K562 (cell line): ENCODE measurements around the gene DPT. TPM values are rescaled to one million over a fixed set of nuclear protein-coding genes. Genes with fewer than 3 reads are reported as not detected.
"Not testable (repeated sequence)": the region's sequence is repeated elsewhere in the genome, so short reads cannot be mapped to it uniquely, and the experiment has no call there.

ENCODE experiments used
- ATAC-seq: fragments of 200-7000 bp; cut with Tn5 transposase; 3 replicates; pipeline ENCODE4 v1.9.1; 2020; ENCODE audit warnings: moderate library complexity
- BruUV-seq: library from RNA; stranded (reverse); fragments of 400-500 nt; replicated peaks from 2 replicates; lab custom pipeline; 2021; lab: Mats Ljungman, UMichigan
- CTCF ChIA-PET: fragments of 300-600 bp; formaldehyde crosslinking; extraction: SDS; loops from one replicate; lab custom pipeline; 2021; ENCODE audit warnings: low intra/inter-chr PET ratio; lab: Yijun Ruan, JAX
- POLR2A ChIA-PET: fragments of 300-600, 350-650 bp; sonication (Branson Sonifier 250); formaldehyde crosslinking; extraction: SDS; loops from one replicate; lab custom pipeline; 2021; ENCODE audit warnings: antibody characterized with exemption, inconsistent platforms; lab: Yijun Ruan, JAX
- DNase-seq, 4 experiments: peaks; one replicate each; pipeline versions ENCODE4 v3.0.0 to v3.0.0-alpha.2; 2011 to 2018; ENCODE audit warnings: low spot score in 3 of 4, mixed read lengths in 3 of 4; ENCODE audit errors: extremely low read depth in 1 of 4
- FAIRE-seq: peaks from 2 replicates; lab custom pipeline; 2011; peaks lifted over from hg19 to GRCh38; lab: Jason Lieb, UNC
- H2AFZ ChIP-seq: 2 replicates; pipeline ENCODE4 v1.6.0; 2011; ENCODE audit warnings: low read depth, low read length, control low read depth, inconsistent platforms
- H3K27ac ChIP-seq: fragments of 200-600 bp; 3 replicates; pipeline ENCODE4 v1.8.0; 2011; ENCODE audit warnings: low read depth, mild to moderate bottlenecking, control low read depth, inconsistent platforms, low read length, moderate library complexity, mixed read lengths; ENCODE audit errors: extremely low read depth
- H3K27me3 ChIP-seq, 2 experiments: fragments of 300-600 bp in 1 of 2; 2 replicates in 1 of 2; 3 replicates in 1 of 2; pipeline versions ENCODE4 v1.6.0 to v1.8.0; 2011; ENCODE audit warnings: inconsistent platforms in 2 of 2, low read length in 2 of 2, mild to moderate bottlenecking in 1 of 2, mixed read lengths in 1 of 2, moderate library complexity in 1 of 2; ENCODE audit not compliant: control insufficient read depth in 2 of 2, insufficient read depth in 2 of 2
- H3K36me3 ChIP-seq: fragments of 300-600 bp; 3 replicates; pipeline ENCODE4 v1.8.0; 2011; ENCODE audit warnings: mild to moderate bottlenecking, low read length, inconsistent platforms; ENCODE audit not compliant: control insufficient read depth, insufficient read depth
- H3K4me1 ChIP-seq, 2 experiments: fragments of 200-600 bp in 1 of 2; replicated peaks in 1 of 2; 2 replicates in 1 of 2; 3 replicates in 1 of 2; pipeline versions ENCODE4 v1.5.1 to v1.8.0; 2011; ENCODE audit warnings: inconsistent platforms in 2 of 2, low read length in 2 of 2, mild to moderate bottlenecking in 1 of 2, mixed read lengths in 1 of 2, moderate library complexity in 1 of 2; ENCODE audit not compliant: control insufficient read depth in 2 of 2, insufficient read depth in 2 of 2
- H3K4me2 ChIP-seq: 2 replicates; pipeline ENCODE4 v1.6.1; 2011; ENCODE audit warnings: low read length, control low read depth, inconsistent platforms, mixed read lengths; ENCODE audit not compliant: insufficient read depth
- H3K4me3 ChIP-seq: fragments of 200-600 bp; sonication (generic), shearing (Covaris generic); 2 replicates; pipeline ENCODE4 v1.5.1; 2016; ENCODE audit warnings: control low read depth, inconsistent platforms
- H3K79me2 ChIP-seq: fragments of 200-600 bp; 3 replicates; pipeline ENCODE4 v1.8.0; 2011; ENCODE audit warnings: low read length, inconsistent platforms; ENCODE audit not compliant: control insufficient read depth, insufficient read depth
- H3K9ac ChIP-seq, 2 experiments: 2 replicates each; pipeline versions ENCODE4 v1.6.0 to v1.6.1; 2011; ENCODE audit warnings: low read depth in 2 of 2, low read length in 2 of 2, control low read depth in 1 of 2, inconsistent platforms in 1 of 2, mild to moderate bottlenecking in 1 of 2, mixed read lengths in 1 of 2; ENCODE audit not compliant: insufficient read depth in 1 of 2
- H3K9me1 ChIP-seq: one replicate; pipeline ENCODE4 v1.6.0; 2011; ENCODE audit warnings: inconsistent platforms, mild to moderate bottlenecking, low read length, moderate library complexity; ENCODE audit not compliant: control insufficient read depth, insufficient read depth
- H3K9me3 ChIP-seq: replicated peaks from 2 replicates; pipeline ENCODE4 v1.5.1; 2011; ENCODE audit warnings: low read depth, low read length, inconsistent platforms; ENCODE audit not compliant: control insufficient read depth, insufficient read depth
- H4K20me1 ChIP-seq: replicated peaks from 2 replicates; pipeline ENCODE4 v1.6.1; 2011; ENCODE audit warnings: low read length, inconsistent platforms, mixed read lengths; ENCODE audit not compliant: control insufficient read depth, insufficient read depth
- EHMT2 ChIP-seq: fragments of 450-650 bp; IDR thresholded peaks from 2 replicates; pipeline ENCODE4 v1.6.1; 2018; ENCODE audit warnings: antibody characterized with exemption
- HDAC3 ChIP-seq: fragments of 450-650 bp; IDR thresholded peaks from 2 replicates; pipeline ENCODE4 v1.6.1; 2018; ENCODE audit warnings: borderline replicate concordance, mild to moderate bottlenecking, moderate library complexity; ENCODE audit not compliant: partially characterized antibody
- PREB ChIP-seq: sonication (generic); formaldehyde crosslinking; IDR thresholded peaks from 2 replicates; pipeline ENCODE4 v1.8.1; 2023; ENCODE audit warnings: mild to moderate bottlenecking, missing genetic modification reagents
- RHOXF2B ChIP-seq: fragments of 250-450 bp; sonication (Bioruptor Pico); conservative IDR thresholded peaks from 2 replicates; pipeline ENCODE4 v1.5.1; 2021
- ZNF146 ChIP-seq: IDR thresholded peaks from one replicate; pipeline ENCODE4 v1.6.1; 2018; ENCODE audit warnings: missing compliant biosample characterization; ENCODE audit not compliant: unreplicated experiment
- ZNF586 ChIP-seq: fragments of 450-650 bp; formaldehyde crosslinking; conservative IDR thresholded peaks from 2 replicates; pipeline ENCODE4 v1.4.0; 2020; ENCODE audit warnings: mild to moderate bottlenecking, moderate library complexity
- WGBS: fragments of 100-300 bp; shearing (Covaris generic); methylation state at CpG from one replicate; pipeline ENCODE4 v1.1.6; 2016; ENCODE audit warnings: low coverage, mixed read lengths; ENCODE audit not compliant: insufficient coverage; ENCODE audit errors: missing lambda C conversion rate; 5-methylcytosine and 5-hydroxymethylcytosine counted together
- in situ Hi-C: fragments of 300-500 bp; cut with MboI; formaldehyde crosslinking; loops from 4 replicates; pipeline ENCODE4 v1.15.0; 2018; ENCODE audit warnings: inconsistent platforms, mixed read lengths
- intact Hi-C: fragments of 100-400 bp; cut with micrococcal nuclease; formaldehyde crosslinking; loops from 2 replicates; pipeline ENCODE4 v1.14.2; 2022
- polyA plus RNA-seq, 8 experiments: library from polyadenylated mRNA; depleted of rRNA in 4 of 8; stranded (reverse) in 5 of 8; unstranded in 3 of 8; fragments of >200 nt; fragmentation: Nextera tagmentation in 2 of 8; fragmentation: Illumina TruSeq in 1 of 8; extraction: Ambion mirVana in 2 of 8; extraction: Trizol in 1 of 8; gene quantifications; 2 replicates each; pipeline versions ENCODE4 v1.2.1 to v1.2.3, GENCODE V29; 2011 to 2014; ENCODE audit warnings: inconsistent platforms in 1 of 8, missing spikeins in 1 of 8
- total RNA-seq, 7 experiments: library from RNA; depleted of rRNA in 6 of 7; stranded (reverse); fragments of >200 nt in 6 of 7; fragmentation: Illumina TruSeq in 2 of 7; extraction: Trizol in 2 of 7; gene quantifications; 2 replicates each; pipeline versions ENCODE4 v1.2.1 to v1.2.3, GENCODE V29; 2011 to 2021; ENCODE audit warnings: low replicate concordance in 1 of 7
- TF ChIP-seq, protein P1 (sequence below): fragments of 450-650 bp; IDR thresholded peaks from 2 replicates; pipeline ENCODE4 v1.6.1; 2016; ENCODE audit warnings: low read depth, mild to moderate bottlenecking, moderate library complexity
- TF ChIP-seq, protein P2 (sequence below): fragments of 250-450 bp; sonication (Bioruptor Pico); IDR thresholded peaks from 2 replicates; pipeline ENCODE4 v1.5.0; 2020; ENCODE audit warnings: mild to moderate bottlenecking, borderline replicate concordance

The DPT gene
- total and polyA plus RNA-seq, 9 of the 15 experiments (the other 6 are each of a cell fraction or from before 2014, with no cell fraction given) = not detected

DNA sequence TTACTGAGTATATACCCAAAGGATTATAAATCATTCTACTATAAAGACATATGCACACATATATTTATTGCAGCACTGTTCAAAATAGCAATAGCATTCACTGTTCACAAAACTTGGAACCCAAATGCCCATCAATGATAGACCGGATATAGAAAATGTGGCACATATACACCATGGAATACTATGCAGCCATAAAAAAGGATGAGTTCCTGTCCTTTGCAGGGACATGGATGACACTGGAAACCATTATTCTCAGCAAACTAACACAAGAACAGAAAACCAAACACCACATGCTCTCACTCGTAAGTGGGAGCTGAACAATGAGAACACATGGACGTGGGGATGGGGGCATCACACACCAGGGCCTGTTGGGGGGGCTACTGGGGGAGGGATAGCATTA lies 40.9 kb upstream of the DPT start:
- H3K9me1 ChIP-seq, BruUV-seq, in situ Hi-C loops, FAIRE-seq, H3K4me2 ChIP-seq, intact Hi-C loops, DNase-seq, H3K27me3 ChIP-seq, H3K4me3 ChIP-seq, ATAC-seq, H3K36me3 ChIP-seq, H4K20me1 ChIP-seq, CTCF ChIA-PET, H2AFZ ChIP-seq, H3K9me3 ChIP-seq, H3K79me2 ChIP-seq, H3K27ac ChIP-seq, H3K4me1 ChIP-seq, H3K9ac ChIP-seq: not testable (repeated sequence)
- TF ChIP-seq ZNF146 (CRISPR knock-in tag) = peak; percentile 42
- POLR2A ChIA-PET = interaction anchor here (0.7 kb wide), 1 partner anchor 9 kb away, joined by 3 read pairs; no protein-coding TSS in a partner anchor
- WGBS = 1% methylated on average over 3 of the region's 3 CpGs

DNA sequence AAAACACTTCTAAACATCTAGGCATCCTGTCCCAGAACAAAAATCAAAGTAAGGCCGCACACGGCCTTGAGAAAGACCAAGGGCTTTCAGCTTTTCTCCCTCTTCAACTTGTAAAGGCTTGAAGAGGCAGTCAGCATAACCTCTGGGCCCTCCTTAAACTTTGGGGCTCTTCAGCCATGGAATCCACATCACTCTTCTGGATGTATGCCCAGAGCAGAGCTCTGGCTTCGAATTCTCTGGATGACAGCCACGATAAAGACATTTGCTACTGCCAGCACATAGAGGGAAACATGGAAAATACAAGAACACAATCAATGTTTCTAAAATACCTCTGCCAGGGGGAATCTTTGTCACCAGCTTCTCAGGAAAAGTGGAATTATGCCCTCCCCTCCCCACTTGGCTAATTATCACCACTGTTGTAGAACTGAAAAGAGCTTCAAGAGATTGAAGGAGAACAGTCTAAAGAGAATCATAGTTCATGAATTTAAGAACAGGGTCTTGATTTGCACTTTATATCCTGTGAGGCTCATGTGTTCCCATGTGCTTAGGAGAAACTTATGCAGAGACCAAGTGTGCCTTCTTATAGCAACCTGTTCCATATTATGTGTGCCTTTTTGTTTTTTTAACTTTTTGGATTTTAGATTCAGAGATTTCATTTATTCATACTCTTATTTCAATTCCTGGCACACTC lies 39.0 kb upstream of the DPT start:
- H3K4me3 ChIP-seq = no peak overlapping the region
- no peaks in the 10 kb centered on the region for H3K79me2 ChIP-seq
- POLR2A ChIA-PET = interaction anchor here (0.6 to 1.0 kb wide), 2 partner anchors 16 to 64 kb away, joined by 3 read pairs; no protein-coding TSS in a partner anchor
- no peak overlapping the region for H3K4me2 ChIP-seq
- DNase-seq (no peak), FAIRE-seq (no peak), ATAC-seq (no peak)
- no peaks in the 10 kb centered on the region for H3K4me1 ChIP-seq
- intact Hi-C loops = no loop called here
- no peak overlapping the region for H3K27ac ChIP-seq
- in situ Hi-C loops = no loop called here
- H3K9me1 ChIP-seq = no peaks in the 10 kb centered on the region
- BruUV-seq = no TSS peak
- no peaks in the 10 kb centered on the region for H3K27me3 ChIP-seq
- WGBS = 0% methylated on average over 4 of the region's 4 CpGs
- no peak overlapping the region for H3K9ac ChIP-seq
- H2AFZ ChIP-seq = no peak overlapping the region
- no peaks in the 10 kb centered on the region for H3K36me3 ChIP-seq
- CTCF ChIA-PET = interaction anchor here (0.6 kb wide), 1 partner anchor 298 kb away, joined by 3 read pairs; no protein-coding TSS in a partner anchor
- no peaks in the 10 kb centered on the region for H3K9me3 ChIP-seq
- H4K20me1 ChIP-seq = no peaks in the 10 kb centered on the region
- no peak for TF ChIP-seq HDAC3
- TF ChIP-seq ZNF586 (CRISPR knock-in tag) = no peak
- TF ChIP-seq, protein P1, sequence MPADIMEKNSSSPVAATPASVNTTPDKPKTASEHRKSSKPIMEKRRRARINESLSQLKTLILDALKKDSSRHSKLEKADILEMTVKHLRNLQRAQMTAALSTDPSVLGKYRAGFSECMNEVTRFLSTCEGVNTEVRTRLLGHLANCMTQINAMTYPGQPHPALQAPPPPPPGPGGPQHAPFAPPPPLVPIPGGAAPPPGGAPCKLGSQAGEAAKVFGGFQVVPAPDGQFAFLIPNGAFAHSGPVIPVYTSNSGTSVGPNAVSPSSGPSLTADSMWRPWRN = no peak
- TF ChIP-seq, protein P2, sequence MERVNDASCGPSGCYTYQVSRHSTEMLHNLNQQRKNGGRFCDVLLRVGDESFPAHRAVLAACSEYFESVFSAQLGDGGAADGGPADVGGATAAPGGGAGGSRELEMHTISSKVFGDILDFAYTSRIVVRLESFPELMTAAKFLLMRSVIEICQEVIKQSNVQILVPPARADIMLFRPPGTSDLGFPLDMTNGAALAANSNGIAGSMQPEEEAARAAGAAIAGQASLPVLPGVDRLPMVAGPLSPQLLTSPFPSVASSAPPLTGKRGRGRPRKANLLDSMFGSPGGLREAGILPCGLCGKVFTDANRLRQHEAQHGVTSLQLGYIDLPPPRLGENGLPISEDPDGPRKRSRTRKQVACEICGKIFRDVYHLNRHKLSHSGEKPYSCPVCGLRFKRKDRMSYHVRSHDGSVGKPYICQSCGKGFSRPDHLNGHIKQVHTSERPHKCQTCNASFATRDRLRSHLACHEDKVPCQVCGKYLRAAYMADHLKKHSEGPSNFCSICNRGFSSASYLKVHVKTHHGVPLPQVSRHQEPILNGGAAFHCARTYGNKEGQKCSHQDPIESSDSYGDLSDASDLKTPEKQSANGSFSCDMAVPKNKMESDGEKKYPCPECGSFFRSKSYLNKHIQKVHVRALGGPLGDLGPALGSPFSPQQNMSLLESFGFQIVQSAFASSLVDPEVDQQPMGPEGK = no peak
- TF ChIP-seq EHMT2 = no peak
- TF ChIP-seq PREB (CRISPR knock-in tag) = no peak
- no peak for TF ChIP-seq RHOXF2B
